Neural cell (in vitro differentiated cells): Measurements from ENCODE around the gene ITGB2. TPM values are rescaled to one million over a fixed set of nuclear protein-coding genes. Genes with fewer than 3 reads are reported as not detected.

Source experiments
- H2AFZ ChIP-seq: fragments of 200-600, 300-800 bp; sonication (generic), shearing (Covaris generic); 2 replicates; pipeline ENCODE4 v1.6.0; 2014; ENCODE audit warnings: low read depth, mild to moderate bottlenecking, antibody characterized with exemption, low read length, moderate library complexity
- H3F3A ChIP-seq: fragments of 200-600 bp; shearing (Covaris generic); 2 replicates; pipeline ENCODE4 v1.6.1; 2016; ENCODE audit warnings: mild to moderate bottlenecking, moderate library complexity, mixed read lengths, antibody characterized with exemption, low read length; ENCODE audit not compliant: insufficient read depth, poor library complexity, severe bottlenecking
- H3K27ac ChIP-seq: fragments of 200-600, 300-800 bp; sonication (generic), shearing (Covaris generic); 2 replicates; pipeline ENCODE4 v1.5.1; 2014; ENCODE audit warnings: mild to moderate bottlenecking, low read length, moderate library complexity
- H3K27me3 ChIP-seq: fragments of 300-800, 200-600 bp; sonication (generic), shearing (Covaris generic); 2 replicates; pipeline ENCODE4 v1.6.0; 2014; ENCODE audit warnings: mild to moderate bottlenecking, low read depth, low read length, moderate library complexity; ENCODE audit not compliant: insufficient read depth
- H3K36me3 ChIP-seq: fragments of 300-800, 200-600 bp; sonication (generic), shearing (Covaris generic); 2 replicates; pipeline ENCODE4 v1.5.1; 2014; ENCODE audit warnings: mild to moderate bottlenecking, antibody characterized with exemption, low read length, moderate library complexity; ENCODE audit not compliant: insufficient read depth
- H3K4me2 ChIP-seq: fragments of 300-800, 200-600 bp; sonication (generic), shearing (Covaris generic); 2 replicates; pipeline ENCODE4 v1.6.0; 2014; ENCODE audit warnings: mild to moderate bottlenecking, low read length
- H3K4me3 ChIP-seq: fragments of 300-800, 200-600 bp; sonication (generic), shearing (Covaris generic); 2 replicates; pipeline ENCODE4 v1.5.1; 2014; ENCODE audit warnings: mild to moderate bottlenecking, low read length, moderate library complexity
- H3K79me2 ChIP-seq: fragments of 200-600 bp; shearing (Covaris generic); replicated peaks from 2 replicates; pipeline ENCODE4 v1.6.0; 2014; ENCODE audit warnings: mild to moderate bottlenecking, low read length, moderate library complexity; ENCODE audit not compliant: insufficient read depth
- H3K9ac ChIP-seq: fragments of 300-800, 200-600 bp; sonication (generic), shearing (Covaris generic); 2 replicates; pipeline ENCODE4 v1.6.1; 2016; ENCODE audit warnings: mild to moderate bottlenecking, low read length, mixed read lengths
- H3K9me2 ChIP-seq: fragments of 200-600 bp; shearing (Covaris generic); 2 replicates; pipeline ENCODE4 v1.6.1; 2016; ENCODE audit warnings: mild to moderate bottlenecking, low read length, mixed read lengths; ENCODE audit not compliant: insufficient read depth
- H3K9me3 ChIP-seq: fragments of 200-600, 300-800 bp; sonication (generic), shearing (Covaris generic); 2 replicates; pipeline ENCODE4 v1.6.1; 2016; ENCODE audit warnings: mild to moderate bottlenecking, mixed run types, low read length, moderate library complexity, mixed read lengths
- H4K20me1 ChIP-seq: fragments of 200-600 bp; shearing (Covaris generic); 2 replicates; pipeline ENCODE4 v1.6.1; 2016; ENCODE audit warnings: mild to moderate bottlenecking, mixed run types; ENCODE audit not compliant: insufficient read depth
- EP300 ChIP-seq: fragments of 450-650 bp; conservative IDR thresholded peaks from 2 replicates; pipeline ENCODE4 v1.6.1; 2014; ENCODE audit warnings: antibody characterized with exemption, mild to moderate bottlenecking, moderate library complexity; ENCODE audit not compliant: poor library complexity, severe bottlenecking
- EZH2 ChIP-seq: fragments of 200-600, 300-800 bp; shearing (Covaris generic), sonication (generic); IDR thresholded peaks from 2 replicates; pipeline ENCODE4 v1.6.1; 2014; ENCODE audit warnings: antibody characterized with exemption, low read length, borderline replicate concordance, mild to moderate bottlenecking; ENCODE audit not compliant: insufficient read depth, poor library complexity, severe bottlenecking
- MXI1 ChIP-seq: fragments of 450-650 bp; conservative IDR thresholded peaks from 2 replicates; pipeline ENCODE4 v1.6.1; 2014; ENCODE audit warnings: antibody characterized with exemption, mild to moderate bottlenecking; ENCODE audit not compliant: poor library complexity, severe bottlenecking
- POLR2AphosphoS5 ChIP-seq: IDR thresholded peaks from 2 replicates; pipeline ENCODE4 v1.6.1; 2012
- RAD21 ChIP-seq: fragments of 450-650 bp; conservative IDR thresholded peaks from 2 replicates; pipeline ENCODE4 v1.6.1; 2014; ENCODE audit warnings: antibody characterized with exemption, mild to moderate bottlenecking, moderate library complexity
- REST ChIP-seq: IDR thresholded peaks from 2 replicates; pipeline ENCODE4 v1.6.1; 2012; ENCODE audit warnings: borderline replicate concordance
- SMC3 ChIP-seq: fragments of 450-650 bp; conservative IDR thresholded peaks from 2 replicates; pipeline ENCODE4 v1.6.1; 2014; ENCODE audit warnings: antibody characterized with exemption, mild to moderate bottlenecking, moderate library complexity; ENCODE audit not compliant: poor library complexity
- TAF1 ChIP-seq: IDR thresholded peaks from 2 replicates; pipeline ENCODE4 v1.6.1; 2012; ENCODE audit warnings: low read depth
- polyA plus RNA-seq: library from polyadenylated mRNA; depleted of rRNA; stranded (reverse); fragments of >200 nt; gene quantifications from 2 replicates; pipeline ENCODE4 v1.2.3, GENCODE V29; 2014
- TF ChIP-seq, protein P1 (sequence below): fragments of 450-650 bp; IDR thresholded peaks from 2 replicates; pipeline ENCODE4 v1.5.1; 2014; ENCODE audit warnings: antibody characterized with exemption, mild to moderate bottlenecking, moderate library complexity; ENCODE audit not compliant: poor library complexity, severe bottlenecking

ITGB2 gene
- polyA plus RNA-seq, 1 donor from 2014 or later = not detected

DNA sequence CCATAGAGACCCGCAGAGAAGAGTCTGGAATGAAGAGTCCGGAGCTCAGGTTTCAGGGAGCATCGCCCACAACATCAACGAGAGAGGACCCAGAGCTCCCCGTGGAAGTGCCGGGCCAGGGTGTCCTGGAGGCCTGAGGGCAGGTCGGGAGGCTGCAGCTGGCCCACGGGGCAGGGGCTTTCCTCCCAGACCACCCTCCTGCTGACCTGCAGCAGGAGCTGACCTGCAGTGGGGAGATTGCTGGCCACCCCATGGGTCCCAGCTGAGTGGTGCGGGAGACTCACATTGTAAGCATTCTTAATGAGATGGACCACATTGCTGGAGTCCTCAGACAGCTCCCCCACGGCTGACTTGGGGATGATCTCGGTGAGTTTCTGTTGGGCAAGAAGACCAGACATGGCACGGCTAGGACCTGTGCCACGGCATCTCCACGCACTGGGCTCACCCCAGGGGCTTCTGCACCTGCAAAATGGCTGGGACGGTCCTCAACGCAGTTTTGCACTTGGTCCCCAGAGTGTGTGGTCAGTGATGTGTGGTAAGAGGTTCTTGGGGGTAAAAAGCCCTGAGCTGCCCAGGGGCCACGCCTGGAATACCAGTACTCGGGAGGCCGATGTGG lies 25.9 kb downstream of the ITGB2 start:
- no peaks in the 10 kb centered on the region for H4K20me1 ChIP-seq
- H2AFZ ChIP-seq = no peak overlapping the region
- no peaks in the 10 kb centered on the region for H3K27me3 ChIP-seq
- no peaks in the 10 kb centered on the region for H3K79me2 ChIP-seq
- TF ChIP-seq MXI1 (no peak), EZH2 (no peak), TAF1 (no peak), SMC3 (no peak), RAD21 (no peak), EP300 (no peak), REST (no peak), POLR2AphosphoS5 (no peak)
- TF ChIP-seq, protein P1, sequence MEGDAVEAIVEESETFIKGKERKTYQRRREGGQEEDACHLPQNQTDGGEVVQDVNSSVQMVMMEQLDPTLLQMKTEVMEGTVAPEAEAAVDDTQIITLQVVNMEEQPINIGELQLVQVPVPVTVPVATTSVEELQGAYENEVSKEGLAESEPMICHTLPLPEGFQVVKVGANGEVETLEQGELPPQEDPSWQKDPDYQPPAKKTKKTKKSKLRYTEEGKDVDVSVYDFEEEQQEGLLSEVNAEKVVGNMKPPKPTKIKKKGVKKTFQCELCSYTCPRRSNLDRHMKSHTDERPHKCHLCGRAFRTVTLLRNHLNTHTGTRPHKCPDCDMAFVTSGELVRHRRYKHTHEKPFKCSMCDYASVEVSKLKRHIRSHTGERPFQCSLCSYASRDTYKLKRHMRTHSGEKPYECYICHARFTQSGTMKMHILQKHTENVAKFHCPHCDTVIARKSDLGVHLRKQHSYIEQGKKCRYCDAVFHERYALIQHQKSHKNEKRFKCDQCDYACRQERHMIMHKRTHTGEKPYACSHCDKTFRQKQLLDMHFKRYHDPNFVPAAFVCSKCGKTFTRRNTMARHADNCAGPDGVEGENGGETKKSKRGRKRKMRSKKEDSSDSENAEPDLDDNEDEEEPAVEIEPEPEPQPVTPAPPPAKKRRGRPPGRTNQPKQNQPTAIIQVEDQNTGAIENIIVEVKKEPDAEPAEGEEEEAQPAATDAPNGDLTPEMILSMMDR = no peak
- no peaks in the 10 kb centered on the region for H3K9me2 ChIP-seq
- H3K36me3 ChIP-seq = no peaks in the 10 kb centered on the region
- H3K4me3 ChIP-seq = no peak overlapping the region
- H3K9me3 ChIP-seq = no peaks in the 10 kb centered on the region
- no peak overlapping the region for H3K9ac ChIP-seq
- H3F3A ChIP-seq = no peaks in the 10 kb centered on the region
- no peak overlapping the region for H3K27ac ChIP-seq
- H3K4me2 ChIP-seq = no peak overlapping the region

DNA sequence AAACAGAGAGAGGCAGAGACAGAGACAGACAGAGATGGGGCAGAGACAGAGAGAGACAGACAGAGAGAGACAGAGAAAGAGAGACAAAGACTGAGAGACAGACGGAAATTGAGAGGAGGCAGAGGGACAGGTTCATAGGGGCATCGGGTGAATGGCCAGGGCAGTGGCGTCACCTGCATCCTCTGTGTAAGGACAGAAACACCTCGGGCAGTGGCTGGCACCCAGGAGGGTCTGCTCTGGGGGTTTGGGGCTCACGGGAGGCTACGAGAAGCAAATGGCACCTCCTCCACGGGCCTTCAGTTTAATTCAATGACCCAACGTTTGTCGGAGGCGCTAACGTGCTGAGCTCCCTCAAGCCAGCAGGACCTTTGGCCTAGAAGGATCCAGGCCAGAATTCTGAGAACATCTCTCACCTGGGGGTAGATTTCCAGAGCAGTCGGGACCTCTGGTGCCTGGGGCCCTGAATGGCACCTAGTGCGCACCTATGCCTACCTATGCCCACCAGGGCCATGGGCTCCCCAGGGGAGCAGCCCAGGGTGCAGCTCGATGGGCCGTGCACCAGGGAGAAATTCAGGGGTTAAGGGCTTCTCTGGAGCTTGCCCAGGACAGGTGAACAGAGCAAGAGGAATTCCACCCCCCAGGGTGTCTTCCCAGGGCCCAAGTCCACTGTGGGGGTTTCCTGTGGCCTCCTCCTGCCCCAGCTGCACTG lies 26.6 kb downstream of the ITGB2 start:
- H3K4me2 ChIP-seq = no peak overlapping the region
- no peaks in the 10 kb centered on the region for H3K9me3 ChIP-seq
- no peak overlapping the region for H3K27ac ChIP-seq
- no peaks in the 10 kb centered on the region for H3K27me3 ChIP-seq
- H3K36me3 ChIP-seq = no peaks in the 10 kb centered on the region
- H3F3A ChIP-seq = no peaks in the 10 kb centered on the region
- TF ChIP-seq POLR2AphosphoS5 (no peak), SMC3 (no peak), EP300 (no peak), MXI1 (no peak), RAD21 (no peak), REST (no peak), EZH2 (no peak), TAF1 (no peak)
- TF ChIP-seq, protein P1 = no peak
- H3K79me2 ChIP-seq = no peaks in the 10 kb centered on the region
- H2AFZ ChIP-seq = no peak overlapping the region
- H4K20me1 ChIP-seq = no peaks in the 10 kb centered on the region
- H3K4me3 ChIP-seq = no peak overlapping the region
- H3K9me2 ChIP-seq = no peaks in the 10 kb centered on the region
- no peak overlapping the region for H3K9ac ChIP-seq
